Cardiac muscle cell (in vitro differentiated cells and primary cell): Measurements from ENCODE around the gene SAMD14. TPM values are rescaled to one million over a fixed set of nuclear protein-coding genes. Genes with fewer than 3 reads are reported as not detected.
A peak's percentile ranks its signal among the peaks of the same experiment; 100 is the strongest.

Source experiments
- DNase-seq, 2 donors: peaks; one replicate each; pipeline versions ENCODE4 v3.0.0 to v3.0.0-alpha.2; 2010 to 2017; ENCODE audit warnings: low read depth in 1 of 2, low spot score in 1 of 2
- H3K27ac ChIP-seq: fragments of 200-600 bp; sonication (generic); 2 replicates; pipeline ENCODE4 v1.5.1; 2016
- H3K27me3 ChIP-seq: fragments of 200-600 bp; sonication (generic); 2 replicates; pipeline ENCODE4 v1.6.0; 2016; ENCODE audit warnings: control low read depth
- H3K36me3 ChIP-seq: fragments of 200-600 bp; sonication (generic); 2 replicates; pipeline ENCODE4 v1.5.1; 2016; ENCODE audit warnings: control low read depth
- H3K4me1 ChIP-seq: fragments of 200-600 bp; sonication (generic); 2 replicates; pipeline ENCODE4 v1.8.1; 2017; ENCODE audit warnings: low read depth, mild to moderate bottlenecking, mixed run types
- H3K4me3 ChIP-seq: fragments of 200-600 bp; sonication (generic); 2 replicates; pipeline ENCODE4 v1.5.1; 2016; ENCODE audit warnings: mild to moderate bottlenecking
- H3K9me3 ChIP-seq: fragments of 200-600 bp; sonication (generic); 2 replicates; pipeline ENCODE4 v1.5.1; 2017; ENCODE audit warnings: low read depth, mild to moderate bottlenecking, control low read depth
- CTCF ChIP-seq: IDR thresholded peaks from 2 replicates; pipeline ENCODE4 v1.5.1; 2012; ENCODE audit warnings: low read depth, mild to moderate bottlenecking, low read length
- polyA plus RNA-seq: library from polyadenylated mRNA; unstranded; fragments of >200 nt; fragmentation: Nextera tagmentation; extraction: Ambion mirVana; gene quantifications from 2 replicates; pipeline ENCODE4 v1.2.1, GENCODE V29; 2016
- total RNA-seq: library from RNA; depleted of rRNA; stranded (reverse); fragments of >200 nt; gene quantifications from 2 replicates; pipeline ENCODE4 v1.2.3, GENCODE V29; 2016

The SAMD14 gene
- total and polyA plus RNA-seq, 2 experiments from 2014 or later = 2.5 to 2.8 TPM

GRCh38 chr17:50060951-50061712 is 68.8 kb downstream of the SAMD14 start:
- Histone ChIP-seq H3K4me1 (peaks cover 52% of the 10 kb centered on the region), H3K9me3 (no peaks in the 10 kb centered on the region), H3K36me3 (no peaks in the 10 kb centered on the region), H3K27me3 (no peaks in the 10 kb centered on the region), H3K4me3 (no peak overlapping the region), H3K27ac (peak overlapping the region; percentile 85)
- TF ChIP-seq CTCF = no peak
- DNase-seq = peak; percentile 83 to 91

Other genes starting within 250 kb of the SAMD14 start
- 0.53 and 0.60 TPM in 2 replicates for gene DLX4, start 161.0 kb downstream of the SAMD14 start, total RNA-seq
- gene DLX4, start 161.0 kb downstream of the SAMD14 start, polyA plus RNA-seq = 0.86 and 1.3 TPM in 2 replicates
- 0.14 and 0.63 TPM in 2 replicates for gene DLX3, start 134.9 kb downstream of the SAMD14 start, total RNA-seq
- gene DLX3, start 134.9 kb downstream of the SAMD14 start, polyA plus RNA-seq = 1.1 and 2.1 TPM in 2 replicates
- 40.6 and 41.9 TPM in 2 replicates for gene ITGA3, start 74.0 kb downstream of the SAMD14 start, total RNA-seq
- 20.5 and 32.7 TPM in 2 replicates for gene ITGA3, start 74.0 kb downstream of the SAMD14 start, polyA plus RNA-seq
- gene PDK2, start 34.8 kb downstream of the SAMD14 start, total RNA-seq = 79.5 and 88.5 TPM in 2 replicates
- gene PDK2, start 34.8 kb downstream of the SAMD14 start, polyA plus RNA-seq = 146 and 156 TPM in 2 replicates
- gene PPP1R9B, start 20.5 kb upstream of the SAMD14 start, total RNA-seq = 45.6 and 59.4 TPM in 2 replicates
- 6.0 and 6.2 TPM in 2 replicates for gene PPP1R9B, start 20.5 kb upstream of the SAMD14 start, polyA plus RNA-seq
- 57.5 and 63.3 TPM in 2 replicates for gene SGCA, start 35.8 kb upstream of the SAMD14 start, total RNA-seq
- gene SGCA, start 35.8 kb upstream of the SAMD14 start, polyA plus RNA-seq = 69.9 and 90.6 TPM in 2 replicates
- gene COL1A1, start 71.5 kb upstream of the SAMD14 start, total RNA-seq = 80.6 and 127 TPM in 2 replicates
- 212 and 261 TPM in 2 replicates for gene COL1A1, start 71.5 kb upstream of the SAMD14 start, polyA plus RNA-seq
- 14.2 and 30.0 TPM in 2 replicates for gene TMEM92, start 144.3 kb upstream of the SAMD14 start, total RNA-seq
- 17.3 and 22.6 TPM in 2 replicates for gene TMEM92, start 144.3 kb upstream of the SAMD14 start, polyA plus RNA-seq
- gene XYLT2, start 216.0 kb upstream of the SAMD14 start, total RNA-seq = 62.2 and 80.0 TPM in 2 replicates
- 48.8 and 60.9 TPM in 2 replicates for gene XYLT2, start 216.0 kb upstream of the SAMD14 start, polyA plus RNA-seq
- 62.4 and 107 TPM in 2 replicates for gene MRPL27, start 243.0 kb upstream of the SAMD14 start, total RNA-seq
- gene MRPL27, start 243.0 kb upstream of the SAMD14 start, polyA plus RNA-seq = 142 and 158 TPM in 2 replicates
- 7.9 and 13.4 TPM in 2 replicates for gene EME1, start 243.1 kb upstream of the SAMD14 start, total RNA-seq
- gene EME1, start 243.1 kb upstream of the SAMD14 start, polyA plus RNA-seq = 5.2 and 30.7 TPM in 2 replicates